Activated CD4-positive, alpha-beta T cell treated with anti-CD3 and anti-CD28 coated beads for 4 hours (primary cell): ENCODE results near the gene LRP10.
A peak's percentile ranks its signal among the peaks of the same experiment; 100 is the strongest.

Experiments
- DNase-seq, 2 donors: peaks; one replicate each; pipeline ENCODE4 v3.0.0-alpha.2; 2020

Gene LRP10

GRCh38 chr14:22870811-22871223 lies 723 bp upstream of the LRP10 start:
- DNase-seq = no peak

GRCh38 chr14:22872033-22872832 lies 693 bp downstream of the LRP10 start:
- peak; percentile 64 to 75 for DNase-seq

- DNase-seq = no peak
Observed at GRCh38 chr14:22872833-22873520, 1.4 kb downstream of the LRP10 start.

GRCh38 chr14:22875003-22875747 lies 3.6 kb downstream of the LRP10 start:
- DNase-seq = no peak

- DNase-seq = no peak
Observed at GRCh38 chr14:22875748-22876319, 4.3 kb downstream of the LRP10 start.

- DNase-seq = no peak
Observed at GRCh38 chr14:22877000-22877501, 5.5 kb downstream of the LRP10 start.

GRCh38 chr14:22878271-22879246 lies 7.0 kb downstream of the LRP10 start:
- DNase-seq = no peak

GRCh38 chr14:22882064-22882463 lies 10.5 kb downstream of the LRP10 start:
- no peak for DNase-seq

- DNase-seq = peak; percentile 64 to 72
Observed at GRCh38 chr14:22882529-22883172, 11.1 kb downstream of the LRP10 start.

GRCh38 chr14:22883173-22883976 lies 11.8 kb downstream of the LRP10 start, which contains the start of gene REM2:
Gene REM2 (plus strand): TSS chr14:22883222. CDS start chr14:22883288, 66 bp downstream.
- DNase-seq = no peak

- no peak for DNase-seq
Observed at GRCh38 chr14:22884076-22884737, 12.7 kb downstream of the LRP10 start.

GRCh38 chr14:22884738-22885523 lies 13.4 kb downstream of the LRP10 start:
- DNase-seq = no peak

GRCh38 chr14:22885975-22886374 lies 14.4 kb downstream of the LRP10 start:
- no peak for DNase-seq

GRCh38 chr14:22886500-22887259 lies 15.1 kb downstream of the LRP10 start:
- peak; percentile 65 to 72 for DNase-seq

- peak in 1 of 2 donors; percentile 21 for DNase-seq
Observed at GRCh38 chr14:22887260-22887989, 15.9 kb downstream of the LRP10 start.

- peak; percentile 70 to 74 for DNase-seq
Observed at GRCh38 chr14:22887990-22888378, 16.4 kb downstream of the LRP10 start.

GRCh38 chr14:22888662-22889061 lies 17.1 kb downstream of the LRP10 start:
- DNase-seq = no peak
